Thoracic aorta (tissue), 2 donors: ENCODE data around the gene AHNAK. TPM values are rescaled to one million over a fixed set of nuclear protein-coding genes. Genes with fewer than 3 reads are reported as not detected.
"Not testable (repeated sequence)": the region's sequence is repeated elsewhere in the genome, so short reads cannot be mapped to it uniquely, and the experiment has no call there.

Experiments used
- ATAC-seq: fragments of 150-250 bp; one replicate; pipeline ENCODE4 v1.8.0; 2017; ENCODE audit warnings: low read depth; ENCODE audit not compliant: insufficient number of reproducible peaks, low FRiP score
- DNase-seq: peaks from one replicate; pipeline ENCODE4 v3.0.0-alpha.2; 2020; ENCODE audit warnings: low spot score
- H3K27ac ChIP-seq, 2 donors: fragments of 200-600 bp; sonication (generic); 1 replicate in 1 of 2; 2 replicates in 1 of 2; pipeline ENCODE4 v1.5.1; 2016; ENCODE audit warnings: mild to moderate bottlenecking in 2 of 2, moderate library complexity in 2 of 2
- H3K27me3 ChIP-seq: fragments of 200-600 bp; sonication (generic); replicated peaks from 2 replicates; pipeline ENCODE4 v1.6.0; 2016; ENCODE audit warnings: mild to moderate bottlenecking; ENCODE audit not compliant: insufficient read depth
- H3K36me3 ChIP-seq: fragments of 200-600 bp; sonication (generic); one replicate; pipeline ENCODE4 v1.5.1; 2016
- H3K4me1 ChIP-seq, 2 donors: fragments of 200-600 bp; sonication (generic); 1 replicate in 1 of 2; 2 replicates in 1 of 2; pipeline versions ENCODE4 v1.5.1 to v1.6.0; 2016; ENCODE audit warnings: low read depth in 2 of 2, mild to moderate bottlenecking in 1 of 2; ENCODE audit not compliant: control insufficient read depth in 1 of 2
- H3K4me3 ChIP-seq: fragments of 200-600 bp; sonication (generic); 2 replicates; pipeline ENCODE4 v1.5.1; 2016; ENCODE audit warnings: mild to moderate bottlenecking
- H3K9me3 ChIP-seq: fragments of 200-600 bp; sonication (generic); 2 replicates; pipeline ENCODE4 v1.5.1; 2016
- total RNA-seq, 2 donors: library from RNA; depleted of rRNA; stranded (reverse); fragments of >200 nt; gene quantifications; one replicate each; pipeline versions ENCODE4 v1.1.0 to v1.2.3, GENCODE V29; 2016
- TF ChIP-seq, protein P1 (sequence below): fragments of 200-600 bp; sonication (generic); IDR thresholded peaks from one replicate; pipeline ENCODE4 v1.5.1; 2019; ENCODE audit warnings: antibody characterized with exemption

Gene AHNAK
- total RNA-seq, 2 donors from 2014 or later, result 1,009 to 1,046 TPM

DNA sequence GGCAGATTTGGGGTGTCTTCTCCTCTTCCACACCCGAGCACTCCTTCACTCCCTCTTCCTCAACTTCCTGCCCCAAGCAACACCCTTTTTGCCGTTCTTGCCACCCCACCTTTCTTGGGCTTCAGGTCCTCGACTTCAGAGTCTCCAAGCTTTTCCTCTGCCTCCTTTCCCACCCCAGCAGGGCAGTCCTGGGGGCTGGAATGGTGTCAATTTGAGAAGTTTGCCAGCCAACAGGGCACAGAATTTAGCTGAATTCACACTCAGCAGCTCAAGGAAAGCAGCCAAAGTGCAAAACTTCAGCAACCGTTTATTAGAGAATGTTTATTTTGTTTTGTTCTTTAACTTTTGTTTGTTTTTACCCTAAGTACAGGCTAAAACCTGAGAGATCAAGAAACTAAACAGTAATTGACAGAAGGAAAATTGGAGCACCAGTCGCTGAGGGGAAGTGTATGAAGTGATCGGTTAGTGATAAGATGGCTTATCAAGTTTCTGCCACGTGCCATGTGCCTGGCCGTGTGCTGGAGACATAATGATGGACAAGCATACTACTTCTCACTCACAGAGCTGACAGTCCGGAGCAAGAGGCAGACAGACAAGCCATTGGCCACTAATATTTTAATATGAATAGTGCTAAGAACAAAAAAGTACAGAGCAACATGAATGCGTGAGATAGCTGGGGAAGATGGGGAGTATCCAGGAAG lies 44.4 kb downstream of the AHNAK start:
- Histone ChIP-seq H3K27me3 (no peaks in the 10 kb centered on the region), H3K36me3 (no peaks in the 10 kb centered on the region), H3K27ac (peak overlapping the region in 1 of 2 donors; percentile 54), H3K9me3 (no peaks in the 10 kb centered on the region), H3K4me1 (peaks cover 10 to 33% of the 10 kb centered on the region in 2 donors), H3K4me3 (no peak overlapping the region)
- TF ChIP-seq, protein P1, sequence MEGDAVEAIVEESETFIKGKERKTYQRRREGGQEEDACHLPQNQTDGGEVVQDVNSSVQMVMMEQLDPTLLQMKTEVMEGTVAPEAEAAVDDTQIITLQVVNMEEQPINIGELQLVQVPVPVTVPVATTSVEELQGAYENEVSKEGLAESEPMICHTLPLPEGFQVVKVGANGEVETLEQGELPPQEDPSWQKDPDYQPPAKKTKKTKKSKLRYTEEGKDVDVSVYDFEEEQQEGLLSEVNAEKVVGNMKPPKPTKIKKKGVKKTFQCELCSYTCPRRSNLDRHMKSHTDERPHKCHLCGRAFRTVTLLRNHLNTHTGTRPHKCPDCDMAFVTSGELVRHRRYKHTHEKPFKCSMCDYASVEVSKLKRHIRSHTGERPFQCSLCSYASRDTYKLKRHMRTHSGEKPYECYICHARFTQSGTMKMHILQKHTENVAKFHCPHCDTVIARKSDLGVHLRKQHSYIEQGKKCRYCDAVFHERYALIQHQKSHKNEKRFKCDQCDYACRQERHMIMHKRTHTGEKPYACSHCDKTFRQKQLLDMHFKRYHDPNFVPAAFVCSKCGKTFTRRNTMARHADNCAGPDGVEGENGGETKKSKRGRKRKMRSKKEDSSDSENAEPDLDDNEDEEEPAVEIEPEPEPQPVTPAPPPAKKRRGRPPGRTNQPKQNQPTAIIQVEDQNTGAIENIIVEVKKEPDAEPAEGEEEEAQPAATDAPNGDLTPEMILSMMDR, result no peak
- no peak for DNase-seq
- no peak for ATAC-seq

DNA sequence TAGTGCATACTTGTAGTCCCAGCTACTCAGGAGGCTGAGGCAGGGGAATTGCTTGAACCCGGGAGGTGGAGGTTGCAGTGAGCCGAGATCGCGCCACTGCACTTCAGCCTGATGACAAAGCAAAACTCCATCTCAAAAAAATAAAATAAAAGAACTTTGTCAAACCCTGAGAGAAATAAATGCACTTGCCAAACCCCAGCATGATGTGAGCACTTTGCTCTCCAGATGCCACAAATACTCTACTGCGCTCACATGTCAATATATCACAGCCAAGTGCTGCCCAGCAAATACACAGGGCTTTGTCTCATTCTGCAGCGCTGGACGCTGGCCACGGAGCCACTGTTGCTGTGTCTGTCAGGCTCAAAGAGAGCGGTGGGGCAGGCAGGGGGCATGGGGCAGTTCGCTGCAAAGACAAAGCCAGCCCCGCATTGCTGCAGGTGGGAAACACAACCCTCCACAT lies 45.1 kb downstream of the AHNAK start:
- ATAC-seq, result no peak
- DNase-seq, result no peak
- no peaks in the 10 kb centered on the region for H3K27me3 ChIP-seq
- H3K4me3 ChIP-seq, result peak overlapping the region; percentile 25
- TF ChIP-seq, protein P1, result no peak
- H3K4me1 ChIP-seq, result peaks cover 10 to 27% of the 10 kb centered on the region in 2 donors
- no peaks in the 10 kb centered on the region for H3K9me3 ChIP-seq
- no peaks in the 10 kb centered on the region for H3K36me3 ChIP-seq
- peak overlapping the region in 1 of 2 donors; percentile 54 for H3K27ac ChIP-seq

DNA sequence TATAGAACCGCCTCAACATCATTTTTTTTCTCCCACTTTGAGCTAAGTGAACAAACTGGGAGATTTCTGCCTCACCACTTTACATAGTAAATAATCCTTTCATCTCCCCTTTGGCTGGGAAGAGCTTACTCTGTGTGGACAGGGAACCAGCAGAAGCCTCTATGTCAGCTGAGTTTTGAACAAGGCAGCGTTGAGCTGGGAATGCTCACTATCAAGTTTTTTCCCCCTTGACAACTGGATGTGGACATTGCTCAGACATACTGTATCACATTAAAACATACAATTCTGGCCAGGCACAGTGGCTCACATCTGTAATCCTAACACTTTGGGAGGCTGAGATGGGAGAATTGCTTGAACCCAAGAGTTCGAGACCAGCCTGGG lies 46.0 kb downstream of the AHNAK start:
- TF ChIP-seq, protein P1, result no peak

DNA sequence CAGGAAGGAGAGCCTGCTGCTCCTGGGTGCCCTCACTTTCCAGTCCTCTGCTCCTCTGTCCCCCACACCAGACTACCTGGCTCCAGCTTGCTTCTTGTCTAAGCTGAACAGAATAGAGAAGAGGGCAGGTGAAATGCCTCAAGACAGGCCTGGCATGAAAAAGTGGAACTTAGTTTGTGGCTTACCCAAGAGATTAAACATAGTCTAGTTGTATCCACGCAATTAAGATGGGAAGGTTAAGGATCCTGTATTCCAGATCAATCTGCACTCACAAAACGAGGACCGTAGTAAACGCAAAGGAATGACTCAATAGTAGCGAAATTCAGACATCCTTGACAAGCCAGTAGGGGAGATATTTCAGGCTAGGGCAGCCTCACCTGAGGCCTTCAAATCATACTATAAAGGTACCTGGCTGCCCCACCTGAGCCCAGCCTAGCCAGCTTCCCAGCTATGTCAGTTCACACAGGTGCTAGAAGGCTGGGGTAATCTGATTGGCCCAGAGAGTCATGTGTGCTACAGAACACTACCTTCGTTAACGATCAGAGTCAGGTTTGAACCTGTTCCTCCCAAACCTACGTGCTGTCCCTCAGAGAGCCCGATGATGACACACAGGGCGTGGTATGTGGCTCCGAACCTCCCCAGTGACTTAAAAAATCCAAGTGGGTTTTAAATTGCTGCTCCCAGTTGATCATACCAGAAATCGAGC lies 46.5 kb downstream of the AHNAK start:
- H3K9me3 ChIP-seq, result no peaks in the 10 kb centered on the region
- no peaks in the 10 kb centered on the region for H3K27me3 ChIP-seq
- no peak overlapping the region for H3K4me3 ChIP-seq
- no peak overlapping the region for H3K27ac ChIP-seq
- H3K4me1 ChIP-seq, result peaks cover 10 to 21% of the 10 kb centered on the region in 2 donors
- DNase-seq (no peak), ATAC-seq (no peak)
- TF ChIP-seq, protein P1, result no peak
- H3K36me3 ChIP-seq, result no peaks in the 10 kb centered on the region

More for the DNA sequence above, 46.0 kb downstream of the AHNAK start:
- H3K4me3 ChIP-seq, result no peak overlapping the region
- H3K27ac ChIP-seq, result no peak overlapping the region
- no peaks in the 10 kb centered on the region for H3K9me3 ChIP-seq
- H3K4me1 ChIP-seq, result peaks cover 10 to 25% of the 10 kb centered on the region in 2 donors
- no peak for DNase-seq
- H3K27me3 ChIP-seq, result no peaks in the 10 kb centered on the region
- ATAC-seq, result no peak
- no peaks in the 10 kb centered on the region for H3K36me3 ChIP-seq

DNA sequence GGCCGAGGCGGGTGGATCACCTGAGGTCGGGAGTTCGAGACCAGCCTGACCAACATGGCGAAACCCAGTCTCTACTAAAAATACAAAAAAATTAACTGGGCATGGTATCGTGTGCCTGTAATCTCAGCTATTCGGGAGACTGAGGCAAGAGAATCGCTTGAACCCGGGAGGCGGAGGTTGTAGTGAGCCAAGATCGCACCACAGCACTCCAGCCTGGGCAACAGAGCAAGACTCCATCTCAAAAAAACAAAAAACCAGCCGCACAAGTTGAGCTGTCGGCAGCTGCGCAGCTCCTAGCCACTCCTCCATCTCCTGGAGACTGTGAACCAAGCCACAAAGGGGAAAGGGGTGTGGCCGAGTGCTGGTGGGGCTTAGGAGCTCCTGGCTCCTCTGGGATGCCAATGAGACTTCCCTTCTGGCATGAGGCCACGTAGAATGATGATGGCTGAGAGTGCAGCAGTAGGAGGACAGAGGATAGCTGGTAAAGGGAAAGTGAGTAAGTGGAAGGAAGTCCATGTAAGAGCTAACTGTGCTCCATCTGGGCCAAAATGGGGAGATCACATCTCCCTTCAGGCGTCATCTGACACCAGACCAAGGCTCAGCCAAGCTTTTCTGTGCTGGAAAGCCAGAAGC lies 47.2 kb downstream of the AHNAK start:
- not testable (repeated sequence) for H3K27ac ChIP-seq, H3K4me3 ChIP-seq, H3K9me3 ChIP-seq, H3K27me3 ChIP-seq, H3K36me3 ChIP-seq, ATAC-seq
- peak; percentile 16 for DNase-seq
- peaks cover 7 to 16% of the 10 kb centered on the region in 2 donors for H3K4me1 ChIP-seq
